Mucosa of rectum (tissue), 2 donors: Measurements from ENCODE around the gene COL23A1.

Experiments
- H3K27ac ChIP-seq, 2 donors: one replicate each; pipeline ENCODE4 v1.7.0; 2013; ENCODE audit warnings: inconsistent platforms in 2 of 2, low read depth in 2 of 2, low read length in 2 of 2
- H3K27me3 ChIP-seq, 2 donors: one replicate each; pipeline ENCODE4 v1.7.0; 2013; ENCODE audit warnings: low read length in 2 of 2; ENCODE audit not compliant: control insufficient read depth in 2 of 2, insufficient read depth in 2 of 2
- H3K36me3 ChIP-seq, 2 donors: one replicate each; pipeline ENCODE4 v1.7.0; 2013; ENCODE audit warnings: low read length in 2 of 2; ENCODE audit not compliant: control insufficient read depth in 2 of 2, insufficient read depth in 2 of 2
- H3K4me1 ChIP-seq, 2 donors: one replicate each; pipeline ENCODE4 v1.7.0; 2013; ENCODE audit warnings: low read length in 2 of 2, mild to moderate bottlenecking in 1 of 2; ENCODE audit not compliant: control insufficient read depth in 2 of 2, insufficient read depth in 2 of 2
- H3K4me3 ChIP-seq, 2 donors: one replicate each; pipeline ENCODE4 v1.7.0; 2013; ENCODE audit warnings: low read length in 2 of 2
- H3K9ac ChIP-seq, 2 donors: one replicate each; pipeline ENCODE4 v1.7.0; 2013; ENCODE audit warnings: low read length in 2 of 2, low read depth in 1 of 2, mild to moderate bottlenecking in 1 of 2
- H3K9me3 ChIP-seq, 2 donors: one replicate each; pipeline ENCODE4 v1.7.0; 2013; ENCODE audit warnings: low read length in 2 of 2; ENCODE audit not compliant: control insufficient read depth in 2 of 2
- donor health status: healthy.
- donor health status: Normal muscosa, but diverticular disease.

COL23A1 gene

GRCh38 chr5:178209334-178210072, 380.7 kb downstream of the COL23A1 start:
- peaks cover 73 to 82% of the 10 kb centered on the region in 2 donors for H3K36me3 ChIP-seq
- peak overlapping the region; percentile 95 to 98 for H3K27ac ChIP-seq
- H3K9ac ChIP-seq, result peak overlapping the region in 1 of 2 donors; percentile 56
- H3K9me3 ChIP-seq, result no peaks in the 10 kb centered on the region
- H3K4me1 ChIP-seq, result peaks cover 74 to 85% of the 10 kb centered on the region in 2 donors
- no peak overlapping the region for H3K4me3 ChIP-seq
- no peaks in the 10 kb centered on the region for H3K27me3 ChIP-seq

DNA sequence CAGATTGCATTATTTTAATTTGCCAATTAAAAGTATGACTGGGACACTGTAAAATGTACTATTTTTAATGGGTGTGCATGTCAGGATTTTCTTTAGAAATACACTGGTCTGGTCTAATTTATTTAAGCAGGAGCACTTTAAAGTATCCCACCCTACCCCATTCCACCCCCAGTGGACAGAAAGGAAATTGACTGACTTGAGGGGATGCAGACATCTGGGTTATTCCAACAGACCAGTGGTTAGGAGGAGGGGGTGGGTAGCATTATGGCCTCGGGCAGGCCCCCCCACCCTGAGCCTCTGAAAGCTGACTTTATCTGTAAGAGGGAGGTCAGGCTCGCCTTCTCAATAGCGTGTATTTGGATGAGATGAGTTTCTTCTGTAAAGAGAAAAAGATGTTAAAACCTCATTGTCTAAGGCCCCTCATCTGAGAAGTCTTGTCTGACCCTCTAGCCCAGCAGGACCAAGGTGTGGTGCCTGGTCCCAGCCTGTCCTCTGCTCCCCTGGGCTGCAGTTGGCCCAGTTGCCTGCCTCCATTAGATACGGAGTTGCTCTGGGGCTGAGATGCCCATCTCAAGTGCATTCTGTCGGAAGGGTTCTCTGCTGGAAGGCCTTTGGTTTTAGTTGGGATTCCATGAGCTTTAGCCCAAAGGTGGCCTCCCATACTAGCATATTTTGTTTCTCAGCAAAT, 381.5 kb downstream of the COL23A1 start:
- no peaks in the 10 kb centered on the region for H3K27me3 ChIP-seq
- peak overlapping the region in 1 of 2 donors; percentile 37 for H3K4me3 ChIP-seq
- H3K9me3 ChIP-seq, result no peaks in the 10 kb centered on the region
- H3K27ac ChIP-seq, result peak overlapping the region; percentile 95 to 98
- H3K4me1 ChIP-seq, result peaks cover 69 to 80% of the 10 kb centered on the region in 2 donors
- H3K9ac ChIP-seq, result peak overlapping the region; percentile 20 to 56
- H3K36me3 ChIP-seq, result peaks cover 65 to 74% of the 10 kb centered on the region in 2 donors

DNA sequence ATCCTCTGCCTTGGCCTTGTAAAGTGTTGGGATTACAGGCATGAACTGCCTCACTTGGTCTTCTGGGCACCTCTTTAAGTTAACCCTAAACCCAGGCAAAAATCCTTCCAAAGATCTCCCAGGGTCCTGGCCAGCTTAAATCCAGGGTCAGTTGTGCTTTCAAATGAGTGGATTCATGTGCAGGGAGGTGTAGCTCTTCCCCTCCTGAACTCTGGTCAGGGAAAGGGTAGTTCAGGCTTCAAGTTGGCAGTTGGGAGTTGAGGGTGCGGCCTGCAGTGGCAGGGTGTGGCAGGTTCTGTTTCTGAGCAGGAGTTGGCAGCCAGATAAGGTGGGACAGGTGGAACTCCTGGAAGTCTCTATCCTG, 382.3 kb downstream of the COL23A1 start:
- H3K36me3 ChIP-seq, result peaks cover 59 to 67% of the 10 kb centered on the region in 2 donors
- H3K4me1 ChIP-seq, result peaks cover 62 to 72% of the 10 kb centered on the region in 2 donors
- H3K27ac ChIP-seq, result peak overlapping the region; percentile 95 to 98
- H3K9me3 ChIP-seq, result no peaks in the 10 kb centered on the region
- peak overlapping the region; percentile 2 to 98 for H3K4me3 ChIP-seq
- H3K9ac ChIP-seq, result peak overlapping the region; percentile 74 to 98
- no peaks in the 10 kb centered on the region for H3K27me3 ChIP-seq

- peaks cover 57 to 67% of the 10 kb centered on the region in 2 donors for H3K4me1 ChIP-seq
- H3K9me3 ChIP-seq, result no peaks in the 10 kb centered on the region
- H3K4me3 ChIP-seq, result peak overlapping the region; percentile 33 to 98
- H3K36me3 ChIP-seq, result peaks cover 54 to 61% of the 10 kb centered on the region in 2 donors
- no peaks in the 10 kb centered on the region for H3K27me3 ChIP-seq
- peak overlapping the region; percentile 74 to 98 for H3K9ac ChIP-seq
- peak overlapping the region; percentile 95 to 98 for H3K27ac ChIP-seq
Measured at GRCh38 chr5:178207183-178207916, 382.8 kb downstream of the COL23A1 start.

- no peaks in the 10 kb centered on the region for H3K27me3 ChIP-seq
- peaks cover 58 to 65% of the 10 kb centered on the region in 2 donors for H3K4me1 ChIP-seq
- peak overlapping the region; percentile 98 for H3K9ac ChIP-seq
- H3K4me3 ChIP-seq, result peak overlapping the region; percentile 93 to 98
- H3K9me3 ChIP-seq, result no peaks in the 10 kb centered on the region
- H3K27ac ChIP-seq, result peak overlapping the region; percentile 95 to 98
- peaks cover 44 to 52% of the 10 kb centered on the region in 2 donors for H3K36me3 ChIP-seq
Measured at GRCh38 chr5:178206166-178207101, 383.8 kb downstream of the COL23A1 start.

DNA sequence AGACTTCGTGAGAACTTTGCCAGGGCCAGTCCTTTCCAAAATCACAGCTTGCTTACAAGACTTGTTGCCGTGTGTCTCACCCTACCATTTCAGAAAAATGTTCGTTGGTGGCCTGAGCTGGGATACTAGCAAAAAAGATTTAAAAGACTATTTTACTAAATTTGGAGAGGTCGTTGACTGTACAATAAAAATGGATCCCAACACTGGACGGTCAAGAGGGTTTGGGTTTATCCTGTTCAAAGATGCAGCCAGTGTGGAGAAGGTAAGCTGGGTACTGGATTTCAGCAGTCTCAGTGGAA, 384.5 kb downstream of the COL23A1 start:
- Histone ChIP-seq H3K4me1 (peaks cover 55 to 59% of the 10 kb centered on the region in 2 donors), H3K9me3 (no peaks in the 10 kb centered on the region), H3K36me3 (peaks cover 40 to 45% of the 10 kb centered on the region in 2 donors), H3K4me3 (peak overlapping the region; percentile 93 to 98), H3K9ac (peak overlapping the region; percentile 98), H3K27me3 (no peaks in the 10 kb centered on the region), H3K27ac (peak overlapping the region; percentile 95 to 98)

DNA sequence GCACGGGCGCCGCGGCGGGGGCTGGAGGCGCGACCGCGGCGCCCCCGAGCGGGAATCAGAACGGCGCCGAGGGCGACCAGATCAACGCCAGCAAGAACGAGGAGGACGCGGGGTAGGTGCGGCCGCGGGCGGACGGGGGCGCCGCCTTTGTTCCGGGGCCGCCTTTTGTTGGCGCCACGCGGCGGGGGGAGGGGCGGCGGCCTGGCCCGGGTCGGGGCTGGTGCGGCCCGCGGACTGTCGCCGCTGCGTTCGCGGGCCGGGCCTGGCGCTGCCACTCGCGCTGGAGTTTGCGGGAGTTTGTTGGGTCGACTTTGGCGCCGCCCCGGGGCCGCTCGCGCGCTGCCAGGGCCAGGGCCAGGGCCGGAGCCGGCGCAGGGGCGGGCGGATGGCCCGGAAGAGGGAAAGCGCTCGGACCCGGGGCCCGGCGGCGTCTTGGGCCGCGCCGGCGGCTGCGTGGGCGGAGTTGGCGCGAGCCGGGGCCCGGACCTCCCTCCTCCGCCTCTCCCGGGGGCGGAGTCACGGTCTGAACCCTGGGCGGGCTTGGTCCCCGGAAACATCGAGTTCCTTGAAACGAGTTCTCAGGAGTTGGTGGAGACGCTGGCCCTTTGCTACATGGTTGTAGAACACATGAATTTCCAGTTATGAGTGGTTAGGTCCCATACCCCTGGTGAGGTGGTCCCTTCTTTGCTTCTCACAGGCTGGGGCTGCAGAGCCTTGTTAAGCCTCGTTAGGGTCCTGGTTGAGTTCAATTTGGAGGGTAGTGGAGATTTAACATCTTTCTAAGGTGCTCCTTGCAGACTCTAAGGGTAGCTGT, 385.1 kb downstream of the COL23A1 start:
- Histone ChIP-seq H3K9ac (peak overlapping the region; percentile 98), H3K9me3 (no peaks in the 10 kb centered on the region), H3K4me1 (peaks cover 53% of the 10 kb centered on the region in 2 donors), H3K36me3 (peaks cover 35 to 39% of the 10 kb centered on the region in 2 donors), H3K27ac (peak overlapping the region; percentile 95 to 98), H3K4me3 (peak overlapping the region; percentile 93 to 98), H3K27me3 (no peaks in the 10 kb centered on the region)

DNA sequence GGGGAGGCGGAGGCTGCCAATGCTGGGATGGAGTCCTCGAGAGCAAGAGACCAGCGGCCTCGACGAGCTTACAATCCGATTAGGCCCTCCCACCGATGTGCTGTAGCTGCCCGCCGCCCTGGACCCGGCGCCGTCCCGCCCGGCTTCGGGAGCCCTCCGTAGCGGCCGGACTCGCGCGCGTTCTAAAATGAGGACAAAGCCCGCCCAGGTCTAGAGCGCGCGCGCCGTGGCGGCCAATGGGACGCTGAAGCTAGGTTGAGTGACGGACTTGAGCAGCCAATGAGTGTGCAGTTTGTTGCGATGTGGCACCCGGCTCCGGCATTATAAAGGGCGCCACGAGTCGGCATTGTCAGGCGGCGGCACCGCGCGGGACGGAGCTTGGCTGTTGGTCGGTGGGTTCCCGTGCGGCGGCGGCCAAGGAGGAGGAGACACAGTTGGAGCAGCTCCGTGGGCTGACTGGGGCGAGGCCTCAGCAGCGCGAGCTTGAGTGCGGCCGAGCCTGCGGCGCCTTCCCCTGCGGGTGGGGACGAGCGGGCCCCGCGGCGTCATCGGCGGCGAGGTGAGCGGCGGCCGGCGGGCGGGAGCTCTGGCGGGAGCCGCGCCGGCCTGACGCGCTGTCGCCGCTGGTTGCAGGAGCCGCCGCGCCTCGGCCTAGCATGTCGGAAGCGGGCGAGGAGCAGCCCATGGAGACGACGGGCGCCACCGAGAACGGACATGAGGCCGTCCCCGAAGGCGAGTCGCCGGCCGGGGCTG, 385.8 kb downstream of the COL23A1 start, which contains the start of gene HNRNPAB:
HNRNPAB (plus strand) TSS at position 352 of the 753 bp plus-strand sequence; CDS start at position 657, 305 bp downstream.
- Histone ChIP-seq H3K4me3 (peak within 1 kb of the TSS; percentile 93 to 98), H3K4me1 (peaks cover 46 to 47% of the 10 kb centered on the region in 2 donors), H3K9ac (peak within 1 kb of the TSS; percentile 98), H3K9me3 (no peaks in the 10 kb centered on the region), H3K27me3 (no peaks in the 10 kb centered on the region), H3K36me3 (peaks cover 27 to 31% of the 10 kb centered on the region in 2 donors), H3K27ac (peak within 1 kb of the TSS; percentile 95 to 98)
